Endometrium (tissue), 2 donors: Measurements from ENCODE around the gene TBC1D21.

Experiments used
- FAIRE-seq: peaks from 2 replicates; lab custom pipeline; 2012; peaks lifted over from hg19 to GRCh38; lab: Jason Lieb, UNC
- donor health status: control.
- donor health status: control.

TBC1D21 gene

GRCh38 chr15:73889053-73889761 lies 15.8 kb downstream of the TBC1D21 start:
- no peak for FAIRE-seq

GRCh38 chr15:73889762-73890124 lies 16.4 kb downstream of the TBC1D21 start:
- FAIRE-seq = no peak

GRCh38 chr15:73891328-73892315 lies 18.3 kb downstream of the TBC1D21 start:
- no peak for FAIRE-seq

GRCh38 chr15:73892446-73893226 lies 19.3 kb downstream of the TBC1D21 start:
- FAIRE-seq = no peak

GRCh38 chr15:73894133-73894814 lies 20.9 kb downstream of the TBC1D21 start:
- FAIRE-seq = no peak

GRCh38 chr15:73897441-73898261 lies 24.3 kb downstream of the TBC1D21 start:
- FAIRE-seq = no peak

- no peak for FAIRE-seq
These were observed 26.1 kb downstream of the TBC1D21 start for GRCh38 chr15:73899197-73900094.

- no peak for FAIRE-seq
These were observed 26.8 kb downstream of the TBC1D21 start for GRCh38 chr15:73900095-73900712.

GRCh38 chr15:73901126-73901810 lies 27.9 kb downstream of the TBC1D21 start:
- no peak for FAIRE-seq

- FAIRE-seq = no peak
These were observed 29.0 kb downstream of the TBC1D21 start for GRCh38 chr15:73902121-73903020.

GRCh38 chr15:73904026-73904815 lies 30.9 kb downstream of the TBC1D21 start:
- FAIRE-seq = no peak

GRCh38 chr15:73905225-73905827 lies 32.0 kb downstream of the TBC1D21 start:
- no peak for FAIRE-seq

GRCh38 chr15:73906346-73907034 lies 33.1 kb downstream of the TBC1D21 start:
- FAIRE-seq = no peak

GRCh38 chr15:73907035-73907408 lies 33.7 kb downstream of the TBC1D21 start:
- no peak for FAIRE-seq

- FAIRE-seq = no peak
These were observed 34.9 kb downstream of the TBC1D21 start for GRCh38 chr15:73908030-73908821.
